Endodermal cell (in vitro differentiated cells): ENCODE measurements around the gene EPHA4. TPM values are rescaled to one million over a fixed set of nuclear protein-coding genes. Genes with fewer than 3 reads are reported as not detected.

Source experiments
- DNase-seq: peaks from one replicate; pipeline ENCODE4 v3.0.0-alpha.2; 2017
- H3K27ac ChIP-seq: 2 replicates; pipeline ENCODE4 v1.5.1; 2013; ENCODE audit warnings: mild to moderate bottlenecking, low read depth, low read length, moderate library complexity
- H3K27me3 ChIP-seq: 2 replicates; pipeline ENCODE4 v1.6.1; 2013; ENCODE audit warnings: mild to moderate bottlenecking, low read length, moderate library complexity; ENCODE audit not compliant: insufficient read depth, control insufficient read depth, poor library complexity, severe bottlenecking
- H3K36me3 ChIP-seq: 2 replicates; pipeline ENCODE4 v1.7.0; 2013; ENCODE audit warnings: mild to moderate bottlenecking, low read length, moderate library complexity; ENCODE audit not compliant: control insufficient read depth, insufficient read depth
- H3K4me1 ChIP-seq: one replicate; pipeline ENCODE4 v1.7.0; 2013; ENCODE audit warnings: low read length; ENCODE audit not compliant: control insufficient read depth, insufficient read depth
- H3K4me3 ChIP-seq: 2 replicates; pipeline ENCODE4 v1.5.1; 2013; ENCODE audit warnings: mild to moderate bottlenecking, low read length, moderate library complexity
- H3K9ac ChIP-seq: 2 replicates; pipeline ENCODE4 v1.6.1; 2013; ENCODE audit warnings: mild to moderate bottlenecking, low read length, moderate library complexity; ENCODE audit not compliant: poor library complexity, severe bottlenecking; ENCODE audit errors: extremely low read depth
- H3K9me3 ChIP-seq: 2 replicates; pipeline ENCODE4 v1.6.1; 2013; ENCODE audit warnings: mild to moderate bottlenecking, low read length, moderate library complexity; ENCODE audit not compliant: control insufficient read depth
- H3K27ac Mint-ChIP-seq: 2 replicates; pipeline ENCODE4 v1.8.0; 2020; ENCODE audit warnings: mixed read lengths
- H3K27me3 Mint-ChIP-seq: 2 replicates; pipeline ENCODE4 v1.8.0; 2021; ENCODE audit warnings: mild to moderate bottlenecking, mixed read lengths; ENCODE audit not compliant: insufficient read depth
- H3K36me3 Mint-ChIP-seq: 2 replicates; pipeline ENCODE4 v1.8.0; 2020; ENCODE audit warnings: low read depth, mixed read lengths
- H3K4me1 Mint-ChIP-seq: 2 replicates; pipeline ENCODE4 v1.8.0; 2020; ENCODE audit warnings: mixed read lengths
- H3K4me3 Mint-ChIP-seq: 2 replicates; pipeline ENCODE4 v1.8.0; 2020; ENCODE audit warnings: mild to moderate bottlenecking, moderate library complexity, mixed read lengths
- H3K9me3 Mint-ChIP-seq: 2 replicates; pipeline ENCODE4 v1.8.0; 2020; ENCODE audit warnings: mild to moderate bottlenecking, mixed read lengths
- WGBS, 2 experiments: methylation state at CpG; one replicate each; pipeline versions ENCODE4 v1.1.5 to v1.1.7; 2013; ENCODE audit warnings: missing lambda C conversion rate in 2 of 2, mixed read lengths in 1 of 2; ENCODE audit not compliant: insufficient coverage in 1 of 2, insufficient read length in 1 of 2; 5-methylcytosine and 5-hydroxymethylcytosine counted together
- total RNA-seq, 2 donors: library from RNA; stranded (reverse); fragmentation: NEBNext Ultra II Directional in 1 of 2; extraction: Animal tissue kit (Norgen Biotek cat#: 25700) in 1 of 2; gene quantifications; 2 replicates in 1 of 2; 3 replicates in 1 of 2; pipeline ENCODE4 v1.2.1, GENCODE V29; 2021
- TF ChIP-seq, protein P1 (sequence below): fragments of 200-600 bp; sonication (generic); conservative IDR thresholded peaks from 2 replicates; pipeline ENCODE4 v1.5.0; 2021; ENCODE audit warnings: antibody characterized with exemption, mild to moderate bottlenecking

EPHA4 gene
- total RNA-seq, 2 donors from 2014 or later = 74.1 to 87.3 TPM

DNA sequence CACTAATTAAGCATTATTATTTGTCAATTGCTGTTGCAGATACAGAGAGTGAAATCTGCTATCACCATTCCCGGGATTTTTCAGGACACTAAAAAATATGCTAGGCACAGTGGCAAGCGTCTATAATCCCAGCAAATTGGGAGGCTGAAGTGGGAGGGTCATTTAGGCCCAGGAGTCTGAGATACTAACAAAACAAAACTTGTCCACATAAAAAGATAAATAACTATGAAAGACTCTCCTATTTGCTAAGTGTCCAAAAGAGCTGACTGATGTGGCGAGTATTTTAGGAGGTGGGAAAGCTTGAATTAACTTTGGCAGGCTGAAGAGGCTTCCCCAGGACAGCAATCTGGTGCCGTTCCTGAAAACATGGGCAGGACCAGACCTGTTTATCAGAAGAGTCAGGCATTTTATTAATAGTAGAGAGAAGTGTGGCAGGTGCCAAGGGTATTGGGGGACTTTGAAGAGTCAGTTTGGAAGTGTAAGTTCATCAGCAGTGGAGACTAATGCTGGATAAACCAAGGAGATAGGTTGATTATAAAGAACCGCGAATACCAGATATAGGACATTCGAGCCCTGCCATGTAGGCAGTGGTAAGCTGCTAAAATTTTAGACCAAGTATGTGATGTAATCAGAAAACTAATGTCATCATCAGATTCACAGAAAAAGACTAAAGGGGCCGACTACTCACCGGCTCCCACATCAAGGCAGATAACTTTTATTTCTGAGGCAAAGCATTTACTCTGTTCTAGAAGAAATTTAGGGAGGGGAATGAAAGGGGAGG is 201.8 kb downstream of the EPHA4 start:
- no peaks in the 10 kb centered on the region for H3K36me3 Mint-ChIP-seq
- TF ChIP-seq, protein P1, sequence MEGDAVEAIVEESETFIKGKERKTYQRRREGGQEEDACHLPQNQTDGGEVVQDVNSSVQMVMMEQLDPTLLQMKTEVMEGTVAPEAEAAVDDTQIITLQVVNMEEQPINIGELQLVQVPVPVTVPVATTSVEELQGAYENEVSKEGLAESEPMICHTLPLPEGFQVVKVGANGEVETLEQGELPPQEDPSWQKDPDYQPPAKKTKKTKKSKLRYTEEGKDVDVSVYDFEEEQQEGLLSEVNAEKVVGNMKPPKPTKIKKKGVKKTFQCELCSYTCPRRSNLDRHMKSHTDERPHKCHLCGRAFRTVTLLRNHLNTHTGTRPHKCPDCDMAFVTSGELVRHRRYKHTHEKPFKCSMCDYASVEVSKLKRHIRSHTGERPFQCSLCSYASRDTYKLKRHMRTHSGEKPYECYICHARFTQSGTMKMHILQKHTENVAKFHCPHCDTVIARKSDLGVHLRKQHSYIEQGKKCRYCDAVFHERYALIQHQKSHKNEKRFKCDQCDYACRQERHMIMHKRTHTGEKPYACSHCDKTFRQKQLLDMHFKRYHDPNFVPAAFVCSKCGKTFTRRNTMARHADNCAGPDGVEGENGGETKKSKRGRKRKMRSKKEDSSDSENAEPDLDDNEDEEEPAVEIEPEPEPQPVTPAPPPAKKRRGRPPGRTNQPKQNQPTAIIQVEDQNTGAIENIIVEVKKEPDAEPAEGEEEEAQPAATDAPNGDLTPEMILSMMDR = no peak
- Histone ChIP-seq H3K9ac (no peak overlapping the region), H3K9me3 (no peaks in the 10 kb centered on the region), H3K27me3 (no peaks in the 10 kb centered on the region), H3K27ac (no peak overlapping the region), H3K4me3 (no peak overlapping the region), H3K36me3 (no peaks in the 10 kb centered on the region), H3K4me1 (no peaks in the 10 kb centered on the region)
- WGBS, 2 experiments = 94 to 97% methylated on average over 9 of the region's 9 CpGs
- H3K9me3 Mint-ChIP-seq = peaks cover 3% of the 10 kb centered on the region
- peaks cover 10% of the 10 kb centered on the region for H3K4me1 Mint-ChIP-seq
- H3K27ac Mint-ChIP-seq = no peak overlapping the region
- H3K27me3 Mint-ChIP-seq = no peaks in the 10 kb centered on the region
- DNase-seq = no peak
- no peak overlapping the region for H3K4me3 Mint-ChIP-seq
